ENCODE results near the gene COQ10A.

GRCh38 chr12:56278905-56279304 lies 12.2 kb downstream of the COQ10A start:
- no peak for TF ChIP-seq POLR2AphosphoS5 (IDR thresholded peaks at IDR 0.05; ENCODE audit: borderline replicate concordance, low read depth, low read length)
- no peak for TF ChIP-seq EZH2 (IDR thresholded peaks at IDR 0.05)
- no peak for TF ChIP-seq FOXP2 (optimal IDR thresholded peaks at IDR 0.05; ENCODE audit: control extremely low read depth, extremely low read length, insufficient read depth)

All from SK-N-MC (cell line).